Measurements from ENCODE around the gene SLU7. TPM values are rescaled to one million over a fixed set of nuclear protein-coding genes. Genes with fewer than 3 reads are reported as not detected.

Gene SLU7
- total RNA-seq, 4 donors from 2014 or later: 65.6 to 125 (median 87.5) TPM

DNA sequence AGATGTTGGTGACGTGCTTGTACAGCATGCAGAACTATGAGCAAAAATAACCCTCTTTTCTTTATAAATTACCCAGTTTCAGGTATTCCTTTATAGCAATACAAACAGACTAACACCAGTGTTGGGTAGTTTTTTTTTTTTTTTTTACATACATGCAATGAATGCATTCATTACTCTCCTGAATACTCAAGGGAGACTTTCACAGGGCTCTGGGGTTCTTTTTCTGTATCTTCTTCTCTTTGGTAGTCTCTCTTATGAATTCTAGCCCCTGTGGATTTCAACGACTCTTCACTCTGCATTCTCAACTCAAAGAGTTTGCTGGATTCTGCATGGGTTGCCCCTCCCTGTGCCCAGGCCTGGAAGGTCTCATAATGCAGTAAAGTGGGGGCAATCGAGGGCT, 30.6 kb upstream of the SLU7 start:
- 89 to 93% methylated on average over 3 of the region's 3 CpGs for WGBS, 2 donors
- intact Hi-C loops (cut with DNase I; ENCODE audit: low total_unique reads): no loop called here
- H3K4me3 ChIP-seq (ENCODE audit: low read depth, poor library complexity, severe bottlenecking): no peak overlapping the region
- TF ChIP-seq POLR2A (IDR thresholded peaks at IDR 0.05) (no peak), CTCF (IDR thresholded peaks at IDR 0.05) (no peak)
- DNase-seq (ENCODE audit: low spot score in 2 of 2): no peak

DNA sequence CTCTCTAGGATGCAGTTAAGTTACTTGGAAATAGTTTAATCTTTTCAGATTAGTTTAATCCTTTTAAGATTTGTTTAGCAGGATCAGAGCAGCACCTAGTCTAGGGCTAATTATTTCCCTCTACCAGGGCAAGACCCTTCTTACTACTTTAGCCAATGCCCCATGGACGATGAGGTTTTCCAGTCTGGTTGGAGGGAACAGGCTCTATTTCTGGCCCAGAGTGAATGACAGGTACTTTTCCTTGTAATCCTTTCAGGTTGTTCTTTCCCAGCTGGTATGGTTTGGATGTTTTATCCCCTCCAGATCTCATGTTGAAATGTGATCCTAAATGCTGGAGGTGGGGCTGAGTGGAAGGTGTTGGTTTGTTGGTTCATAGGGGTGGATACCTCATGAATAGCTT, 30.0 kb upstream of the SLU7 start:
- 82 to 93% methylated on average over 1 of the region's 1 CpG for WGBS, 2 donors
- TF ChIP-seq POLR2A (IDR thresholded peaks at IDR 0.05) (no peak), CTCF (IDR thresholded peaks at IDR 0.05) (no peak)
- DNase-seq (ENCODE audit: low spot score in 2 of 2): no peak
- no peak overlapping the region for H3K4me3 ChIP-seq (ENCODE audit: low read depth, poor library complexity, severe bottlenecking)
- intact Hi-C loops (cut with DNase I; ENCODE audit: low total_unique reads): no loop called here

- TF ChIP-seq CTCF (IDR thresholded peaks at IDR 0.05) (no peak), POLR2A (IDR thresholded peaks at IDR 0.05) (no peak)
- no peak overlapping the region for H3K4me3 ChIP-seq (ENCODE audit: low read depth, poor library complexity, severe bottlenecking)
- DNase-seq (ENCODE audit: low spot score in 2 of 2): no peak
- intact Hi-C loops (cut with DNase I; ENCODE audit: low total_unique reads): no loop called here
Measured at GRCh38 chr5:160445751-160446150, 26.9 kb upstream of the SLU7 start.

DNA sequence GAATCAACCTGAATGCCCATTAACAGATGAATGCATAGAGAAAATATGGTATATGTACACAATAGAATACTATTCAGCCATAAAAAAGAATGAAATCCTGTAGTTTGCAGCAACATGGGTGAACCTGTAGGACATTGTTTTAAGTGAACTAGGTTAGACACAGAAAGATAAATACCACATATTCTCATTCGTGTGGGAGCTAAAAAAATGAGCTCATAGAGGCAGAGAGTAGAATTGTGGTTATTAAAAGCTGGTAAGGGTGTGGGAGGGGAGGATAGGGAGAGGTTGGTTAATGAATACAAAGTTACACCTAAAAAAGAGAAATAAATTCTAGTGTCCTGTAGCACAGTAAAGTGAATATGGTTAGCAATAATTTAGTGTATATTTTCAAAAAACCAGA, 26.3 kb upstream of the SLU7 start:
- 61 to 77% methylated on average over 1 of the region's 1 CpG for WGBS, 2 donors
- H3K4me3 ChIP-seq (ENCODE audit: low read depth, poor library complexity, severe bottlenecking): no peak overlapping the region
- intact Hi-C loops (cut with DNase I; ENCODE audit: low total_unique reads): no loop called here
- TF ChIP-seq POLR2A (IDR thresholded peaks at IDR 0.05) (no peak), CTCF (IDR thresholded peaks at IDR 0.05) (no peak)
- DNase-seq (ENCODE audit: low spot score in 2 of 2): no peak

- WGBS, 2 donors: 72 to 78% methylated on average over 1 of the region's 1 CpG
- no peak for DNase-seq (ENCODE audit: low spot score in 2 of 2)
- intact Hi-C loops (cut with DNase I; ENCODE audit: low total_unique reads): no loop called here
- TF ChIP-seq POLR2A (IDR thresholded peaks at IDR 0.05) (no peak), CTCF (IDR thresholded peaks at IDR 0.05) (no peak)
- H3K4me3 ChIP-seq (ENCODE audit: low read depth, poor library complexity, severe bottlenecking): no peak overlapping the region
Measured at GRCh38 chr5:160444407-160444806, 25.5 kb upstream of the SLU7 start.

GRCh38 chr5:160442824-160443431, 24.0 kb upstream of the SLU7 start:
- WGBS, 2 donors: 77 to 84% methylated on average over 4 of the region's 4 CpGs
- no peak overlapping the region for H3K4me3 ChIP-seq (ENCODE audit: low read depth, poor library complexity, severe bottlenecking)
- intact Hi-C loops (cut with DNase I; ENCODE audit: low total_unique reads): no loop called here
- TF ChIP-seq POLR2A (IDR thresholded peaks at IDR 0.05) (no peak), CTCF (IDR thresholded peaks at IDR 0.05) (no peak)
- DNase-seq (ENCODE audit: low spot score in 2 of 2): no peak
